Measurements from ENCODE around the gene F12.
"Not testable (repeated sequence)": the region's sequence is repeated elsewhere in the genome, so short reads cannot be mapped to it uniquely, and the experiment has no call there.

The F12 gene

GRCh38 chr5:177367323-177367848 lies 42.0 kb downstream of the F12 start:
- DNase-seq: no peak

GRCh38 chr5:177366528-177367322 lies 42.6 kb downstream of the F12 start:
- DNase-seq: no peak

- DNase-seq: no peak
Measured at GRCh38 chr5:177365845-177366527, 43.4 kb downstream of the F12 start.

- no peak for DNase-seq
Measured at GRCh38 chr5:177364159-177364962, 45.0 kb downstream of the F12 start.

- DNase-seq: no peak
Measured at GRCh38 chr5:177363565-177363964, 45.8 kb downstream of the F12 start.

GRCh38 chr5:177362610-177363507 lies 46.5 kb downstream of the F12 start:
- DNase-seq: no peak

GRCh38 chr5:177362292-177362609 lies 47.1 kb downstream of the F12 start:
- DNase-seq: no peak

GRCh38 chr5:177361418-177362291 lies 47.7 kb downstream of the F12 start:
- DNase-seq: no peak

GRCh38 chr5:177360740-177361139 lies 48.6 kb downstream of the F12 start:
- DNase-seq: not testable (repeated sequence)

GRCh38 chr5:177359860-177360259 lies 49.5 kb downstream of the F12 start:
- DNase-seq: no peak

GRCh38 chr5:177359451-177359851 lies 49.9 kb downstream of the F12 start:
- no peak for DNase-seq

GRCh38 chr5:177358370-177358819 lies 51.0 kb downstream of the F12 start:
- DNase-seq: no peak

GRCh38 chr5:177357459-177358351 lies 51.7 kb downstream of the F12 start, which contains the start of gene RGS14:
TSS of gene RGS14 (plus strand) at chr5:177357924. CDS start at chr5:177358025, 101 bp downstream.
- DNase-seq: no peak

GRCh38 chr5:177357146-177357458 lies 52.3 kb downstream of the F12 start:
- no peak for DNase-seq

GRCh38 chr5:177356746-177357145 lies 52.6 kb downstream of the F12 start:
- no peak for DNase-seq

- no peak for DNase-seq
Measured at GRCh38 chr5:177355868-177356168, 53.5 kb downstream of the F12 start.

- DNase-seq: no peak
Measured at GRCh38 chr5:177355162-177355867, 54.0 kb downstream of the F12 start.

GRCh38 chr5:177354711-177355110 lies 54.7 kb downstream of the F12 start:
- DNase-seq: no peak

- no peak for DNase-seq
Measured at GRCh38 chr5:177354256-177354655, 55.1 kb downstream of the F12 start.

GRCh38 chr5:177353093-177353492 lies 56.3 kb downstream of the F12 start:
- DNase-seq: no peak
